ENCODE data around the gene MED31. TPM values are rescaled to one million over a fixed set of nuclear protein-coding genes. Genes with fewer than 3 reads are reported as not detected.
A peak's percentile ranks its signal among the peaks of the same experiment; 100 is the strongest.

Gene MED31
- total and polyA plus RNA-seq, 2 of the 13 experiments (the other 11 are each of a cell fraction or from before 2014, with no cell fraction given): 19.0 to 20.9 TPM

DNA sequence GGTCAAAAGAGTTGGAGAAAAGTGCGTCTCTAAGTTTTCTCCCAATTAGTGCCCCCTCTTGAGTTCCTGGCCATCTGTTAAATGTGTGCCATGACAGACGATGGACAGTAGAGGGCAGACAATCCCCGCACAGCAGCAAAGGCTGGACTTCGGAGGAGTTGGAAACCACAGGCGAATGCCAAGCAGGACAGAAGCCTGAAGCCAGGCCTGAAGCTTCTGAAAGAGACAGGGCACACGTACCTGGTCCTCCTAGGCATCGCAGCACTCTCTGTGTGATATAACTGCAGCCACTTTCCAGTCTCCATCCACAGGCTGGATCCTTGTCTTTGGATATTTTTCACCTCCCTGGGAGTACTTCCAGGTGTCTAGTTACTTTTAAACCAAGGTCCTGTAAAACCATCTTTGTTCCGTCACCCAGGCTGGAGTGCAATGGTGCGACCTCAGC lies 14.7 kb upstream of the MED31 start (continued):
- TF ChIP-seq CHD2 (IDR thresholded peaks at IDR 0.05; ENCODE audit: low read depth, low read length) (no peak), THYN1 (CRISPR knock-in tag; IDR thresholded peaks at IDR 0.05; ENCODE audit: borderline replicate concordance, low read depth) (no peak), SRSF4 (IDR thresholded peaks at IDR 0.05; ENCODE audit: low read depth, low read length, poor library complexity, severe bottlenecking) (no peak), SRY (CRISPR knock-in tag; IDR thresholded peaks at IDR 0.05) (0 out of 2 replicates have a peak, but pooled peaks have one; percentile 28), ZNF773 (CRISPR knock-in tag; IDR thresholded peaks at IDR 0.05; ENCODE audit: borderline replicate concordance) (no peak), AKAP8 (CRISPR knock-in tag; IDR thresholded peaks at IDR 0.05) (no peak), PLRG1 (conservative IDR thresholded peaks at IDR 0.05) (no peak), SATB2 (CRISPR knock-in tag; IDR thresholded peaks at IDR 0.05) (no peak), THAP11 (CRISPR knock-in tag; IDR thresholded peaks at IDR 0.05) (0 out of 2 replicates have a peak, but pooled peaks have one; percentile 48), MAFF (IDR thresholded peaks at IDR 0.05; ENCODE audit: low read depth, low read length) (no peak), ZNF354B (CRISPR knock-in tag; IDR thresholded peaks at IDR 0.05) (no peak)
- TF ChIP-seq, protein P1, sequence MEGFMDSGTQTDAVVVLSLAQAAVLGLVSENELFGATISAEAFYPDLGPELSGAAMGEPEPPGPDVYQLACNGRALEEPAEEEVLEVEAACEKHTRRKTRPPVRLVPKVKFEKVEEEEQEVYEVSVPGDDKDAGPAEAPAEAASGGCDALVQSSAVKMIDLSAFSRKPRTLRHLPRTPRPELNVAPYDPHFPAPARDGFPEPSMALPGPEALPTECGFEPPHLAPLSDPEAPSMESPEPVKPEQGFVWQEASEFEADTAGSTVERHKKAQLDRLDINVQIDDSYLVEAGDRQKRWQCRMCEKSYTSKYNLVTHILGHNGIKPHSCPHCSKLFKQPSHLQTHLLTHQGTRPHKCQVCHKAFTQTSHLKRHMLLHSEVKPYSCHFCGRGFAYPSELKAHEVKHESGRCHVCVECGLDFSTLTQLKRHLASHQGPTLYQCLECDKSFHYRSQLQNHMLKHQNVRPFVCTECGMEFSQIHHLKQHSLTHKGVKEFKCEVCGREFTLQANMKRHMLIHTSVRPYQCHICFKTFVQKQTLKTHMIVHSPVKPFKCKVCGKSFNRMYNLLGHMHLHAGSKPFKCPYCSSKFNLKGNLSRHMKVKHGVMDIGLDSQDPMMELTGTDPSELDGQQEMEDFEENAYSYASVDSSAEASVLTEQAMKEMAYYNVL (CRISPR knock-in tag; IDR thresholded peaks at IDR 0.05; ENCODE audit: borderline replicate concordance): peak; percentile 63; the same call in 1 of the 2 replicates
- TF ChIP-seq, protein P2, sequence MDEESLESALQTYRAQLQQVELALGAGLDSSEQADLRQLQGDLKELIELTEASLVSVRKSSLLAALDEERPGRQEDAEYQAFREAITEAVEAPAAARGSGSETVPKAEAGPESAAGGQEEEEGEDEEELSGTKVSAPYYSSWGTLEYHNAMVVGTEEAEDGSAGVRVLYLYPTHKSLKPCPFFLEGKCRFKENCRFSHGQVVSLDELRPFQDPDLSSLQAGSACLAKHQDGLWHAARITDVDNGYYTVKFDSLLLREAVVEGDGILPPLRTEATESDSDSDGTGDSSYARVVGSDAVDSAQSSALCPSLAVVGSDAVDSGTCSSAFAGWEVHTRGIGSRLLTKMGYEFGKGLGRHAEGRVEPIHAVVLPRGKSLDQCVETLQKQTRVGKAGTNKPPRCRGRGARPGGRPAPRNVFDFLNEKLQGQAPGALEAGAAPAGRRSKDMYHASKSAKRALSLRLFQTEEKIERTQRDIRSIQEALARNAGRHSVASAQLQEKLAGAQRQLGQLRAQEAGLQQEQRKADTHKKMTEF (CRISPR knock-in tag; IDR thresholded peaks at IDR 0.05): 0 out of 2 replicates have a peak, but pooled peaks have one; percentile 18
- TF ChIP-seq, protein P3, sequence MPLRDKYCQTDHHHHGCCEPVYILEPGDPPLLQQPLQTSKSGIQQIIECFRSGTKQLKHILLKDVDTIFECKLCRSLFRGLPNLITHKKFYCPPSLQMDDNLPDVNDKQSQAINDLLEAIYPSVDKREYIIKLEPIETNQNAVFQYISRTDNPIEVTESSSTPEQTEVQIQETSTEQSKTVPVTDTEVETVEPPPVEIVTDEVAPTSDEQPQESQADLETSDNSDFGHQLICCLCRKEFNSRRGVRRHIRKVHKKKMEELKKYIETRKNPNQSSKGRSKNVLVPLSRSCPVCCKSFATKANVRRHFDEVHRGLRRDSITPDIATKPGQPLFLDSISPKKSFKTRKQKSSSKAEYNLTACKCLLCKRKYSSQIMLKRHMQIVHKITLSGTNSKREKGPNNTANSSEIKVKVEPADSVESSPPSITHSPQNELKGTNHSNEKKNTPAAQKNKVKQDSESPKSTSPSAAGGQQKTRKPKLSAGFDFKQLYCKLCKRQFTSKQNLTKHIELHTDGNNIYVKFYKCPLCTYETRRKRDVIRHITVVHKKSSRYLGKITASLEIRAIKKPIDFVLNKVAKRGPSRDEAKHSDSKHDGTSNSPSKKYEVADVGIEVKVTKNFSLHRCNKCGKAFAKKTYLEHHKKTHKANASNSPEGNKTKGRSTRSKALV (CRISPR knock-in tag; IDR thresholded peaks at IDR 0.05): no peak
- TF ChIP-seq, protein P4, sequence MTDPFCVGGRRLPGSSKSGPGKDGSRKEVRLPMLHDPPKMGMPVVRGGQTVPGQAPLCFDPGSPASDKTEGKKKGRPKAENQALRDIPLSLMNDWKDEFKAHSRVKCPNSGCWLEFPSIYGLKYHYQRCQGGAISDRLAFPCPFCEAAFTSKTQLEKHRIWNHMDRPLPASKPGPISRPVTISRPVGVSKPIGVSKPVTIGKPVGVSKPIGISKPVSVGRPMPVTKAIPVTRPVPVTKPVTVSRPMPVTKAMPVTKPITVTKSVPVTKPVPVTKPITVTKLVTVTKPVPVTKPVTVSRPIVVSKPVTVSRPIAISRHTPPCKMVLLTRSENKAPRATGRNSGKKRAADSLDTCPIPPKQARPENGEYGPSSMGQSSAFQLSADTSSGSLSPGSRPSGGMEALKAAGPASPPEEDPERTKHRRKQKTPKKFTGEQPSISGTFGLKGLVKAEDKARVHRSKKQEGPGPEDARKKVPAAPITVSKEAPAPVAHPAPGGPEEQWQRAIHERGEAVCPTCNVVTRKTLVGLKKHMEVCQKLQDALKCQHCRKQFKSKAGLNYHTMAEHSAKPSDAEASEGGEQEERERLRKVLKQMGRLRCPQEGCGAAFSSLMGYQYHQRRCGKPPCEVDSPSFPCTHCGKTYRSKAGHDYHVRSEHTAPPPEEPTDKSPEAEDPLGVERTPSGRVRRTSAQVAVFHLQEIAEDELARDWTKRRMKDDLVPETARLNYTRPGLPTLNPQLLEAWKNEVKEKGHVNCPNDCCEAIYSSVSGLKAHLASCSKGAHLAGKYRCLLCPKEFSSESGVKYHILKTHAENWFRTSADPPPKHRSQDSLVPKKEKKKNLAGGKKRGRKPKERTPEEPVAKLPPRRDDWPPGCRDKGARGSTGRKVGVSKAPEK (CRISPR knock-in tag; IDR thresholded peaks at IDR 0.05; ENCODE audit: borderline replicate concordance): 0 out of 2 replicates have a peak, but pooled peaks have one; percentile 69
- TF ChIP-seq, protein P5, sequence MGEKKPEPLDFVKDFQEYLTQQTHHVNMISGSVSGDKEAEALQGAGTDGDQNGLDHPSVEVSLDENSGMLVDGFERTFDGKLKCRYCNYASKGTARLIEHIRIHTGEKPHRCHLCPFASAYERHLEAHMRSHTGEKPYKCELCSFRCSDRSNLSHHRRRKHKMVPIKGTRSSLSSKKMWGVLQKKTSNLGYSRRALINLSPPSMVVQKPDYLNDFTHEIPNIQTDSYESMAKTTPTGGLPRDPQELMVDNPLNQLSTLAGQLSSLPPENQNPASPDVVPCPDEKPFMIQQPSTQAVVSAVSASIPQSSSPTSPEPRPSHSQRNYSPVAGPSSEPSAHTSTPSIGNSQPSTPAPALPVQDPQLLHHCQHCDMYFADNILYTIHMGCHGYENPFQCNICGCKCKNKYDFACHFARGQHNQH (CRISPR knock-in tag; IDR thresholded peaks at IDR 0.05): peak; percentile 49; the same call in 1 of the 2 replicates
- TF ChIP-seq, protein P6, sequence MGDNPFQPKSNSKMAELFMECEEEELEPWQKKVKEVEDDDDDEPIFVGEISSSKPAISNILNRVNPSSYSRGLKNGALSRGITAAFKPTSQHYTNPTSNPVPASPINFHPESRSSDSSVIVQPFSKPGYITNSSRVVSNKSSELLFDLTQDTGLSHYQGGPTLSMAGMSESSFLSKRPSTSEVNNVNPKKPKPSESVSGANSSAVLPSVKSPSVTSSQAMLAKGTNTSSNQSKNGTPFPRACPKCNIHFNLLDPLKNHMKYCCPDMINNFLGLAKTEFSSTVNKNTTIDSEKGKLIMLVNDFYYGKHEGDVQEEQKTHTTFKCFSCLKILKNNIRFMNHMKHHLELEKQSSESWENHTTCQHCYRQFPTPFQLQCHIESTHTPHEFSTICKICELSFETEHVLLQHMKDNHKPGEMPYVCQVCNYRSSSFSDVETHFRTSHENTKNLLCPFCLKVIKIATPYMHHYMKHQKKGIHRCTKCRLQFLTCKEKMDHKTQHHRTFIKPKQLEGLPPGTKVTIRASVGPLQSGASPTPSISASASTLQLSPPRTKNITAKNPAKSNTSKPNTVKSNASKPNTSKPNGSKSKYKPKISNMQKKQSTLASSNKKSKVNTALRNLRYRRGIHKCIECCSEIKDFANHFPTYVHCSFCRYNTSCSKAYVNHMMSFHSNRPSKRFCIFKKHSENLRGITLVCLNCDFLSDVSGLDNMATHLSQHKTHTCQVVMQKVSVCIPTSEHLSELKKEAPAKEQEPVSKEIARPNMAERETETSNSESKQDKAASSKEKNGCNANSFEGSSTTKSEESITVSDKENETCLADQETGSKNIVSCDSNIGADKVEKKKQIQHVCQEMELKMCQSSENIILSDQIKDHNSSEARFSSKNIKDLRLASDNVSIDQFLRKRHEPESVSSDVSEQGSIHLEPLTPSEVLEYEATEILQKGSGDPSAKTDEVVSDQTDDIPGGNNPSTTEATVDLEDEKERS (CRISPR knock-in tag; IDR thresholded peaks at IDR 0.05): no peak

Measured in HepG2 (cell line).